ENCODE results near the gene NTRK3. TPM values are rescaled to one million over a fixed set of nuclear protein-coding genes. Genes with fewer than 3 reads are reported as not detected.

NTRK3 gene
- total and polyA plus RNA-seq, 2 of the 13 experiments (the other 11 are each of a cell fraction or from before 2014, with no cell fraction given) = not detected

GRCh38 chr15:88133795-88134194, 122.7 kb downstream of the NTRK3 start:
- FAIRE-seq (no peak), ATAC-seq (no peak), DNase-seq (ENCODE audit: low spot score) (no peak)
- Histone ChIP-seq H3K79me2 (ENCODE audit: insufficient read depth, low read length) (no peaks in the 10 kb centered on the region), H3K4me1 (ENCODE audit: insufficient read depth, low read length) (no peaks in the 10 kb centered on the region), H3K9ac (ENCODE audit: insufficient read depth, low read depth, low read length) (no peak overlapping the region), H4K20me1 (ENCODE audit: insufficient read depth, low read length) (no peaks in the 10 kb centered on the region), H3K4me2 (ENCODE audit: low read depth, low read length) (no peak overlapping the region), H3K9me3 (ENCODE audit: low read length) (no peaks in the 10 kb centered on the region), H3K4me3 (replicated peaks in 1 of 3; ENCODE audit: insufficient read depth in 1 of 3, low read depth in 2 of 3, low read length in 3 of 3) (no peak overlapping the region), H2AFZ (ENCODE audit: low read length) (no peak overlapping the region), H3K36me3 (replicated peaks in 1 of 2; ENCODE audit: control insufficient read depth in 1 of 2, insufficient read depth in 2 of 2, low read length in 2 of 2) (no peaks in the 10 kb centered on the region), H3K27me3 (ENCODE audit: control insufficient read depth in 1 of 2, insufficient read depth in 2 of 2, low read length in 2 of 2) (no peaks in the 10 kb centered on the region), H3K27ac (ENCODE audit: extremely low read length, insufficient read depth, low read length) (no peak overlapping the region)
- 0% methylated on average over 2 of the region's 6 CpGs for WGBS (ENCODE audit: low lambda C conversion rate)
- CTCF ChIA-PET (ENCODE audit: low intra/inter-chr PET ratio, low total read pairs) = no interaction called here
- in situ Hi-C loops (cut with HindIII; ENCODE audit: extremely low pct_ligation_motif_present, low pct_unique_long_range_greater_than_20kb) = no loop called here
- intact Hi-C loops (cut with micrococcal nuclease; ENCODE audit: unreplicated experiment) = no loop called here
- TF ChIP-seq ZNF18 (CRISPR knock-in tag; IDR thresholded peaks at IDR 0.05; ENCODE audit: insufficient replicate concordance) (no peak), SYNCRIP (IDR thresholded peaks at IDR 0.05; ENCODE audit: insufficient read depth, low read depth, low read length) (no peak), MNT (IDR thresholded peaks at IDR 0.05) (peak; percentile 73)
- POLR2A ChIA-PET = no interaction called here
- BruUV-seq (replicated peaks) = no TSS peak

GRCh38 chr15:88132499-88132898, 124.0 kb downstream of the NTRK3 start:
- Histone ChIP-seq H3K4me2 (ENCODE audit: low read depth, low read length) (no peak overlapping the region), H3K27me3 (ENCODE audit: control insufficient read depth in 1 of 2, insufficient read depth in 2 of 2, low read length in 2 of 2) (no peaks in the 10 kb centered on the region), H3K4me3 (replicated peaks in 1 of 3; ENCODE audit: insufficient read depth in 1 of 3, low read depth in 2 of 3, low read length in 3 of 3) (no peak overlapping the region), H3K4me1 (ENCODE audit: insufficient read depth, low read length) (no peaks in the 10 kb centered on the region), H3K9me3 (ENCODE audit: low read length) (no peaks in the 10 kb centered on the region), H3K36me3 (replicated peaks in 1 of 2; ENCODE audit: control insufficient read depth in 1 of 2, insufficient read depth in 2 of 2, low read length in 2 of 2) (no peaks in the 10 kb centered on the region), H2AFZ (ENCODE audit: low read length) (no peak overlapping the region), H3K27ac (ENCODE audit: extremely low read length, insufficient read depth, low read length) (no peak overlapping the region), H3K9ac (ENCODE audit: insufficient read depth, low read depth, low read length) (no peak overlapping the region), H4K20me1 (ENCODE audit: insufficient read depth, low read length) (no peaks in the 10 kb centered on the region), H3K79me2 (ENCODE audit: insufficient read depth, low read length) (no peaks in the 10 kb centered on the region)
- in situ Hi-C loops (cut with HindIII; ENCODE audit: extremely low pct_ligation_motif_present, low pct_unique_long_range_greater_than_20kb) = no loop called here
- intact Hi-C loops (cut with micrococcal nuclease; ENCODE audit: unreplicated experiment) = no loop called here
- no peak for ATAC-seq
- ChIA-PET CTCF (ENCODE audit: low intra/inter-chr PET ratio, low total read pairs) (no interaction called here), POLR2A (no interaction called here)
- WGBS (ENCODE audit: low lambda C conversion rate) = 0% methylated on average over 2 of the region's 4 CpGs
- DNase-seq (ENCODE audit: low spot score) = no peak
- FAIRE-seq = no peak
- BruUV-seq (replicated peaks) = no TSS peak
- no peak for TF ChIP-seq AHR (CRISPR knock-in tag; IDR thresholded peaks at IDR 0.05)
- TF ChIP-seq IRF1 (CRISPR knock-in tag; IDR thresholded peaks at IDR 0.05; ENCODE audit: low read depth) = no peak
- TF ChIP-seq ZBTB8A (CRISPR knock-in tag; IDR thresholded peaks at IDR 0.05; ENCODE audit: borderline replicate concordance, low read depth) = no peak
- no peak for TF ChIP-seq KLF15 (CRISPR knock-in tag; IDR thresholded peaks at IDR 0.05; ENCODE audit: borderline replicate concordance)
- no peak for TF ChIP-seq ZNF230 (CRISPR knock-in tag; IDR thresholded peaks at IDR 0.05)
- no peak for TF ChIP-seq GTF3A (CRISPR knock-in tag; conservative IDR thresholded peaks at IDR 0.05)
- no peak for TF ChIP-seq ZNF180 (CRISPR knock-in tag; IDR thresholded peaks at IDR 0.05; ENCODE audit: borderline replicate concordance, low read depth)
- no peak for TF ChIP-seq ATF1 (CRISPR knock-in tag; IDR thresholded peaks at IDR 0.05)
- TF ChIP-seq RXRA (CRISPR knock-in tag; IDR thresholded peaks at IDR 0.05) = no peak
- no peak for TF ChIP-seq ZNF362 (CRISPR knock-in tag; IDR thresholded peaks at IDR 0.05; ENCODE audit: borderline replicate concordance)
- no peak for TF ChIP-seq TOPORS (CRISPR knock-in tag; IDR thresholded peaks at IDR 0.05)
